Mesendoderm (in vitro differentiated cells): Measurements from ENCODE around the gene MEF2A.
A peak's percentile ranks its signal among the peaks of the same experiment; 100 is the strongest.

Source experiments
- DNase-seq: peaks from one replicate; pipeline ENCODE4 v3.0.0; 2013
- H2AK5ac ChIP-seq: 2 replicates; pipeline ENCODE4 v1.6.1; 2013; ENCODE audit warnings: low read length, inconsistent platforms
- H2BK120ac ChIP-seq: 2 replicates; pipeline ENCODE4 v1.6.1; 2013; ENCODE audit warnings: low read depth, mild to moderate bottlenecking, low read length, moderate library complexity, mixed read lengths
- H2BK15ac ChIP-seq: replicated peaks from 2 replicates; pipeline ENCODE4 v1.6.1; 2013; ENCODE audit warnings: low read depth, mild to moderate bottlenecking, moderate library complexity
- H2BK5ac ChIP-seq: 2 replicates; pipeline ENCODE4 v1.6.1; 2013; ENCODE audit warnings: low read length, inconsistent platforms
- H3K18ac ChIP-seq: 2 replicates; pipeline ENCODE4 v1.6.1; 2013; ENCODE audit warnings: mild to moderate bottlenecking, low read length, mixed read lengths
- H3K23ac ChIP-seq: one replicate; pipeline ENCODE4 v1.6.1; 2013; ENCODE audit warnings: low read length
- H3K27ac ChIP-seq: 2 replicates; pipeline ENCODE4 v1.5.1; 2013; ENCODE audit warnings: low read depth, mild to moderate bottlenecking, inconsistent platforms, low read length, moderate library complexity
- H3K27me3 ChIP-seq: 2 replicates; pipeline ENCODE4 v1.6.1; 2013; ENCODE audit warnings: low read length, control low read depth, mild to moderate bottlenecking, inconsistent platforms; ENCODE audit not compliant: insufficient read depth, poor library complexity
- H3K36me3 ChIP-seq: 2 replicates; pipeline ENCODE4 v1.6.1; 2013; ENCODE audit warnings: low read length, inconsistent platforms; ENCODE audit not compliant: control insufficient read depth, insufficient read depth
- H3K4ac ChIP-seq: one replicate; pipeline ENCODE4 v1.6.1; 2013; ENCODE audit warnings: low read depth, mild to moderate bottlenecking, low read length, moderate library complexity
- H3K4me1 ChIP-seq: 2 replicates; pipeline ENCODE4 v1.6.1; 2013; ENCODE audit warnings: low read depth, low read length, inconsistent platforms; ENCODE audit not compliant: control insufficient read depth
- H3K4me2 ChIP-seq: 2 replicates; pipeline ENCODE4 v1.6.1; 2013; ENCODE audit warnings: low read length
- H3K4me3 ChIP-seq: 2 replicates; pipeline ENCODE4 v1.5.1; 2013; ENCODE audit warnings: mild to moderate bottlenecking, low read length
- H3K56ac ChIP-seq: one replicate; pipeline ENCODE4 v1.6.1; 2013; ENCODE audit warnings: low read length
- H3K79me1 ChIP-seq: 2 replicates; pipeline ENCODE4 v1.6.1; 2013; ENCODE audit warnings: low read length, inconsistent platforms
- H3K79me2 ChIP-seq: 2 replicates; pipeline ENCODE4 v1.6.1; 2013; ENCODE audit warnings: mild to moderate bottlenecking, low read length; ENCODE audit not compliant: control insufficient read depth, insufficient read depth
- H3K9ac ChIP-seq: 2 replicates; pipeline ENCODE4 v1.6.1; 2013; ENCODE audit warnings: low read length, inconsistent platforms
- H4K5ac ChIP-seq: one replicate; pipeline ENCODE4 v1.6.1; 2013; ENCODE audit warnings: low read length
- H4K8ac ChIP-seq: one replicate; pipeline ENCODE4 v1.6.1; 2013; ENCODE audit warnings: low read depth, mild to moderate bottlenecking, control low read depth, low read length, moderate library complexity
- WGBS: extraction: QIAGEN DNeasy Blood & Tissue Kit; methylation state at CpG from one replicate; pipeline ENCODE4 v1.1.7; 2013; ENCODE audit warnings: low lambda C conversion rate, missing lambda C conversion rate; ENCODE audit not compliant: insufficient coverage; ENCODE audit errors: extremely low coverage; 5-methylcytosine and 5-hydroxymethylcytosine counted together

Gene MEF2A

GRCh38 chr15:99738021-99738847 is 172.4 kb downstream of the MEF2A start:
- Histone ChIP-seq H3K27me3 (no peaks in the 10 kb centered on the region), H3K27ac (no peak overlapping the region), H3K18ac (no peak overlapping the region), H2AK5ac (no peak overlapping the region), H2BK15ac (no peak overlapping the region), H3K79me2 (no peaks in the 10 kb centered on the region), H4K8ac (no peak overlapping the region), H3K4me3 (no peak overlapping the region), H2BK5ac (no peak overlapping the region), H2BK120ac (no peak overlapping the region), H3K79me1 (no peaks in the 10 kb centered on the region), H3K4me1 (no peaks in the 10 kb centered on the region), H3K56ac (no peak overlapping the region), H3K36me3 (no peaks in the 10 kb centered on the region), H3K9ac (no peak overlapping the region), H3K4ac (no peak overlapping the region), H4K5ac (no peak overlapping the region), H3K23ac (no peak overlapping the region), H3K4me2 (no peak overlapping the region)
- WGBS, result no CpG with 5 or more reads among the region's 7 CpGs
- DNase-seq, result no peak

- H3K36me3 ChIP-seq, result no peaks in the 10 kb centered on the region
- no peak overlapping the region for H3K9ac ChIP-seq
- no peak overlapping the region for H3K18ac ChIP-seq
- H2BK5ac ChIP-seq, result no peak overlapping the region
- no peaks in the 10 kb centered on the region for H3K79me2 ChIP-seq
- WGBS, result no CpG with 5 or more reads among the region's 2 CpGs
- H3K4me1 ChIP-seq, result no peaks in the 10 kb centered on the region
- no peaks in the 10 kb centered on the region for H3K79me1 ChIP-seq
- no peak overlapping the region for H4K8ac ChIP-seq
- H3K27me3 ChIP-seq, result no peaks in the 10 kb centered on the region
- H3K4me2 ChIP-seq, result no peak overlapping the region
- H3K56ac ChIP-seq, result no peak overlapping the region
- no peak overlapping the region for H4K5ac ChIP-seq
- H3K4me3 ChIP-seq, result no peak overlapping the region
- no peak overlapping the region for H3K23ac ChIP-seq
- no peak overlapping the region for H2BK120ac ChIP-seq
- H2AK5ac ChIP-seq, result no peak overlapping the region
- no peak overlapping the region for H3K27ac ChIP-seq
- H3K4ac ChIP-seq, result no peak overlapping the region
- DNase-seq, result no peak
- H2BK15ac ChIP-seq, result no peak overlapping the region
These were observed 176.1 kb downstream of the MEF2A start for GRCh38 chr15:99741835-99742234.

- Histone ChIP-seq H3K27ac (no peak overlapping the region), H3K18ac (no peak overlapping the region), H4K5ac (no peak overlapping the region), H3K23ac (no peak overlapping the region), H3K27me3 (no peaks in the 10 kb centered on the region), H3K4me1 (no peaks in the 10 kb centered on the region), H3K9ac (no peak overlapping the region), H2AK5ac (no peak overlapping the region), H3K36me3 (no peaks in the 10 kb centered on the region), H3K56ac (no peak overlapping the region), H4K8ac (no peak overlapping the region), H3K79me1 (no peaks in the 10 kb centered on the region), H2BK5ac (no peak overlapping the region), H3K79me2 (no peaks in the 10 kb centered on the region), H2BK15ac (no peak overlapping the region), H3K4ac (no peak overlapping the region), H3K4me3 (no peak overlapping the region), H3K4me2 (no peak overlapping the region), H2BK120ac (no peak overlapping the region)
- no CpG with 5 or more reads among the region's 7 CpGs for WGBS
- peak; percentile 13 for DNase-seq
These were observed 178.4 kb downstream of the MEF2A start for GRCh38 chr15:99744142-99744541.

GRCh38 chr15:99745370-99746086 is 179.7 kb downstream of the MEF2A start:
- H3K56ac ChIP-seq, result no peak overlapping the region
- H2AK5ac ChIP-seq, result no peak overlapping the region
- no peak overlapping the region for H3K9ac ChIP-seq
- H3K23ac ChIP-seq, result no peak overlapping the region
- no peak overlapping the region for H3K27ac ChIP-seq
- H3K36me3 ChIP-seq, result no peaks in the 10 kb centered on the region
- WGBS, result no CpG with 5 or more reads among the region's 9 CpGs
- H3K4me1 ChIP-seq, result no peaks in the 10 kb centered on the region
- H3K79me1 ChIP-seq, result no peaks in the 10 kb centered on the region
- H3K27me3 ChIP-seq, result no peaks in the 10 kb centered on the region
- H3K4ac ChIP-seq, result no peak overlapping the region
- no peak overlapping the region for H4K5ac ChIP-seq
- no peak overlapping the region for H2BK5ac ChIP-seq
- H3K4me3 ChIP-seq, result no peak overlapping the region
- no peaks in the 10 kb centered on the region for H3K79me2 ChIP-seq
- H4K8ac ChIP-seq, result no peak overlapping the region
- no peak overlapping the region for H3K18ac ChIP-seq
- no peak overlapping the region for H2BK15ac ChIP-seq
- H2BK120ac ChIP-seq, result no peak overlapping the region
- DNase-seq, result no peak
- no peak overlapping the region for H3K4me2 ChIP-seq

- no peak overlapping the region for H2BK5ac ChIP-seq
- no peak overlapping the region for H3K4me3 ChIP-seq
- H3K56ac ChIP-seq, result no peak overlapping the region
- H2BK120ac ChIP-seq, result no peak overlapping the region
- no peak overlapping the region for H2BK15ac ChIP-seq
- H2AK5ac ChIP-seq, result no peak overlapping the region
- no peaks in the 10 kb centered on the region for H3K79me1 ChIP-seq
- no peak overlapping the region for H3K18ac ChIP-seq
- no peak overlapping the region for H3K4me2 ChIP-seq
- no peaks in the 10 kb centered on the region for H3K27me3 ChIP-seq
- H3K9ac ChIP-seq, result no peak overlapping the region
- no peaks in the 10 kb centered on the region for H3K79me2 ChIP-seq
- no peaks in the 10 kb centered on the region for H3K36me3 ChIP-seq
- no CpG with 5 or more reads among the region's 6 CpGs for WGBS
- no peak overlapping the region for H3K4ac ChIP-seq
- no peak overlapping the region for H3K27ac ChIP-seq
- H4K8ac ChIP-seq, result no peak overlapping the region
- DNase-seq, result no peak
- H4K5ac ChIP-seq, result no peak overlapping the region
- no peaks in the 10 kb centered on the region for H3K4me1 ChIP-seq
- no peak overlapping the region for H3K23ac ChIP-seq
These were observed 183.6 kb downstream of the MEF2A start for GRCh38 chr15:99749386-99749785.
